ENCODE measurements around the gene ARFGEF2. TPM values are rescaled to one million over a fixed set of nuclear protein-coding genes. Genes with fewer than 3 reads are reported as not detected.

The ARFGEF2 gene
- total and polyA plus RNA-seq, 10 of the 15 experiments (the other 5 are each of a cell fraction or from before 2014, with no cell fraction given), result 5.2 to 24.1 (median 17.7) TPM

GRCh38 chr20:48904566-48905296 is 16.8 kb upstream of the ARFGEF2 start (continued):
- TF ChIP-seq E4F1 (IDR thresholded peaks at IDR 0.05; ENCODE audit: borderline replicate concordance, partially characterized antibody) (no peak), STAT1 (conservative IDR thresholded peaks at IDR 0.05) (no peak), SUZ12 (IDR thresholded peaks at IDR 0.05; ENCODE audit: unreplicated experiment) (no peak), CBFB (IDR thresholded peaks at IDR 0.05; ENCODE audit: low read depth) (no peak), BCL11A (IDR thresholded peaks at IDR 0.05; ENCODE audit: low read depth, low read length) (no peak), MXI1 (IDR thresholded peaks at IDR 0.05; ENCODE audit: low read depth, low read length) (no peak), NFYA (IDR thresholded peaks at IDR 0.05; ENCODE audit: borderline replicate concordance, low read depth, low read length) (no peak), IRF5 (IDR thresholded peaks at IDR 0.05; ENCODE audit: borderline replicate concordance) (no peak), HCFC1 (IDR thresholded peaks at IDR 0.05; ENCODE audit: low read length) (no peak), USF2 (IDR thresholded peaks at IDR 0.05; ENCODE audit: borderline replicate concordance, low read depth, low read length) (no peak), CTCF (IDR thresholded peaks at IDR 0.05 in 2 of 3, conservative IDR thresholded peaks at IDR 0.05 in 1 of 3; ENCODE audit: control insufficient read depth in 2 of 3, extremely low read depth in 1 of 3, insufficient read depth in 1 of 3, low read depth in 3 of 3, low read length in 3 of 3) (peak; percentile 65 to 82 (median 79); a peak in 5 of 6 replicates), POLR2AphosphoS5 (IDR thresholded peaks at IDR 0.05; ENCODE audit: low read length) (no peak), ZNF622 (IDR thresholded peaks at IDR 0.05) (no peak), ATF7 (IDR thresholded peaks at IDR 0.05; ENCODE audit: low read depth) (no peak), SREBF2 (IDR thresholded peaks at IDR 0.05; ENCODE audit: low read length) (no peak), NRF1 (conservative IDR thresholded peaks at IDR 0.05; ENCODE audit: low read depth, low read length) (no peak), E2F4 (IDR thresholded peaks at IDR 0.05; ENCODE audit: low read depth, low read length) (no peak), MEF2A (IDR thresholded peaks at IDR 0.05; ENCODE audit: insufficient read depth, low read depth, low read length) (0 out of 2 replicates have a peak, but pooled peaks have one; percentile 44), RBBP5 (conservative IDR thresholded peaks at IDR 0.05) (no peak), SMC3 (IDR thresholded peaks at IDR 0.05; ENCODE audit: borderline replicate concordance, low read length) (peak; percentile 98), MTA2 (IDR thresholded peaks at IDR 0.05; ENCODE audit: low read depth) (no peak)
